NB4 (cell line): Measurements from ENCODE around the gene HLA-DPB1.

Source experiments
- CTCF ChIP-seq: IDR thresholded peaks from one replicate; pipeline ENCODE4 v1.5.1; 2012; ENCODE audit warnings: low read depth, low read length
- MAX ChIP-seq: IDR thresholded peaks from 2 replicates; pipeline ENCODE4 v1.6.1; 2011; ENCODE audit warnings: low read depth, low read length
- MYC ChIP-seq: IDR thresholded peaks from 2 replicates; pipeline ENCODE4 v1.6.1; 2011; ENCODE audit warnings: low read depth, low read length
- POLR2A ChIP-seq: IDR thresholded peaks from 2 replicates; pipeline ENCODE4 v1.6.1; 2011; ENCODE audit warnings: mild to moderate bottlenecking; ENCODE audit not compliant: insufficient read length; ENCODE audit errors: extremely low read depth

GRCh38 chr6:33103776-33104175 is 28.0 kb downstream of the HLA-DPB1 start:
- TF ChIP-seq CTCF (no peak), MAX (no peak), POLR2A (no peak), MYC (no peak)
